Fibroblast of the aortic adventitia (primary cell): ENCODE results near the gene PNLIPRP3. TPM values are rescaled to one million over a fixed set of nuclear protein-coding genes. Genes with fewer than 3 reads are reported as not detected.
A peak's percentile ranks its signal among the peaks of the same experiment; 100 is the strongest.
"Not testable (repeated sequence)": the region's sequence is repeated elsewhere in the genome, so short reads cannot be mapped to it uniquely, and the experiment has no call there.

Experiments used
- DNase-seq: peaks from one replicate; pipeline ENCODE4 v3.0.0-alpha.2; 2010; ENCODE audit warnings: low read depth
- H3K4me3 ChIP-seq: 2 replicates; pipeline ENCODE4 v1.5.1; 2011; ENCODE audit warnings: low read depth, mild to moderate bottlenecking, control low read depth, low read length, moderate library complexity
- total RNA-seq: library from RNA; depleted of rRNA; stranded (reverse); fragments of >200 nt; gene quantifications from 2 replicates; pipeline ENCODE4 v1.2.3, GENCODE V29; 2012; ENCODE audit warnings: low replicate concordance
- TF ChIP-seq, protein P1 (sequence below): IDR thresholded peaks from 2 replicates; pipeline ENCODE4 v1.5.1; 2011; ENCODE audit warnings: mild to moderate bottlenecking, low read length, control low read depth, inconsistent platforms; ENCODE audit not compliant: insufficient read depth

Gene PNLIPRP3
- total RNA-seq: not detected in 2 replicates

GRCh38 chr10:116427671-116428070, at the start of gene PNLIPRP3:
Gene PNLIPRP3 (plus strand): TSS chr10:116427847. CDS start chr10:116428013, 166 bp downstream.
- no peak for DNase-seq
- TF ChIP-seq, protein P1, sequence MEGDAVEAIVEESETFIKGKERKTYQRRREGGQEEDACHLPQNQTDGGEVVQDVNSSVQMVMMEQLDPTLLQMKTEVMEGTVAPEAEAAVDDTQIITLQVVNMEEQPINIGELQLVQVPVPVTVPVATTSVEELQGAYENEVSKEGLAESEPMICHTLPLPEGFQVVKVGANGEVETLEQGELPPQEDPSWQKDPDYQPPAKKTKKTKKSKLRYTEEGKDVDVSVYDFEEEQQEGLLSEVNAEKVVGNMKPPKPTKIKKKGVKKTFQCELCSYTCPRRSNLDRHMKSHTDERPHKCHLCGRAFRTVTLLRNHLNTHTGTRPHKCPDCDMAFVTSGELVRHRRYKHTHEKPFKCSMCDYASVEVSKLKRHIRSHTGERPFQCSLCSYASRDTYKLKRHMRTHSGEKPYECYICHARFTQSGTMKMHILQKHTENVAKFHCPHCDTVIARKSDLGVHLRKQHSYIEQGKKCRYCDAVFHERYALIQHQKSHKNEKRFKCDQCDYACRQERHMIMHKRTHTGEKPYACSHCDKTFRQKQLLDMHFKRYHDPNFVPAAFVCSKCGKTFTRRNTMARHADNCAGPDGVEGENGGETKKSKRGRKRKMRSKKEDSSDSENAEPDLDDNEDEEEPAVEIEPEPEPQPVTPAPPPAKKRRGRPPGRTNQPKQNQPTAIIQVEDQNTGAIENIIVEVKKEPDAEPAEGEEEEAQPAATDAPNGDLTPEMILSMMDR: no peak
- H3K4me3 ChIP-seq: no peak within 1 kb of the TSS

DNA sequence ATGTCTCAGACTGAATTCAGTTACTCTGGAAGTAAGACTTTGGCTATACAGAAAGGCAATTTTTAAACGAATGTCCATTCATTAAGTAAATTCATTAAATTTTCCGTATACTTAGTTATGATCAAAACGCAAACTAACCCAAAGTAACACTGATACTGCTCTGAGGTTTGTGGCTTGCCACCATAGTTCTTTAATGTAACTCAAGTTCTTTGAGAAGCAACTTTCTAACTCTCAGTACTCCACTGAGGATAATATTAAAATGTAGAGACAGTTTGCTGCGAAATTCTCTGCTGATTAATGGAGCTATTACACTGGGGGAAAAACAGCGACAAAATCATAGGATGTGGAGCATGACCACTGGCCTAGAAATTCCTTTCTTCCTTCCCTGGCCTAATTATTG, 45.4 kb upstream of the PNLIPRP3 start:
- TF ChIP-seq, protein P1: no peak
- H3K4me3 ChIP-seq: no peak overlapping the region
- no peak for DNase-seq

DNA sequence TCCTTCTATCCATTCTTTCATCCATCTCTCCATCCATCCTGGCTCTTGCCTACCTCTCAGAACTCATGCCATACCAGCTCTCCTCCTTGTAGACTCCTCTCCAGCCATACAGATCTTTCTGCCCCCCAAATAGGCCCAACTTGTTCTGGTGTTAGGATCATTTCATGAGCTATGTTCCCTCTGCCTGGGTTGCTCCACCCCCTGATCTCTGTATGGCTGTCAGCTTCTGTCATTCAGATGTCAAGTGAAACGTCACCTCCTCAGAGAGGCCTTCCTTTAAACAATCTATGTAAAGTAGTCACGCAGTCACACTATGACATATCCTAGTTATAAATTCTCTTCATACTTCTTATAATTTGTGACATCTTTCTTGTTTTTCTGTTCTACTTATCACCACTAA, 42.3 kb upstream of the PNLIPRP3 start:
- H3K4me3 ChIP-seq: no peak overlapping the region
- no peak for DNase-seq
- TF ChIP-seq, protein P1: no peak

DNA sequence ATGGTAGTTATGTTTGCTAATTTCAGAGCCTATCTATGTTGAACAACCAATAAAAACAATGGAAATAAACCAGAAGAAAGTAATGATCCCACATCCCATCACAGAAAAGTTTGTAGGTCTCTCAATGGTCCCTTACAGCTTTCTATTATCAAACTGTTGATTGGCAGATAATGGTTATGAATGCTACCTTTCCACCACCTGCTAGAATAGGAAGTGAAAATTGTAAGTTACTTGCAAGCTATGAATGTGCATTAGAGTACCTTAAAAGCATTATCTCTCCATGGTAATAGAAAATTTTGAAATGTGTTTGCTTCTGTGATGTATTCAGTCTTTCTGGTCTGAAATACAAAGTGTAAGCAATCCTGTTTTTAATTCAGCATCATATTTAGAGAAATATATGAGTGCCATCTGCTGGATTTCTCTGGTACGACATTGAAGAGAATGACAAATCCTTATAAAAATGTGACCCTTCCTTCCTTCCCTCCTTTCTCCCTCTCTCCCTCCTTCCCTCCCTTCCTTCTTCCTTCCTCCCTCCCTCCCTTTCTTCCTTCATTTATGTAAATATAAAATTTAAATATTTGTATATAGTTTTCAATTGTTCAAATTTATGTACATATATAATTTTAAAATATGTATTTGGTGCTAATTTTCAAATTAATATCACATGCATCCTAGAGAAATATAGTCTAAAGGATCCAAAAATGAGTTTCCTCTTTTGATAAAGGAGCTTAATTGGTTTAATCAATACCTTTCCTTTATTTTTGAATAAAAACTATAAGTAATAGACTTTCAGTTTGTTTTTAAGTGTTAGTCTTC, 41.4 kb upstream of the PNLIPRP3 start:
- no peak overlapping the region for H3K4me3 ChIP-seq
- DNase-seq: peak; percentile 58
- TF ChIP-seq, protein P1: peak; percentile 56

DNA sequence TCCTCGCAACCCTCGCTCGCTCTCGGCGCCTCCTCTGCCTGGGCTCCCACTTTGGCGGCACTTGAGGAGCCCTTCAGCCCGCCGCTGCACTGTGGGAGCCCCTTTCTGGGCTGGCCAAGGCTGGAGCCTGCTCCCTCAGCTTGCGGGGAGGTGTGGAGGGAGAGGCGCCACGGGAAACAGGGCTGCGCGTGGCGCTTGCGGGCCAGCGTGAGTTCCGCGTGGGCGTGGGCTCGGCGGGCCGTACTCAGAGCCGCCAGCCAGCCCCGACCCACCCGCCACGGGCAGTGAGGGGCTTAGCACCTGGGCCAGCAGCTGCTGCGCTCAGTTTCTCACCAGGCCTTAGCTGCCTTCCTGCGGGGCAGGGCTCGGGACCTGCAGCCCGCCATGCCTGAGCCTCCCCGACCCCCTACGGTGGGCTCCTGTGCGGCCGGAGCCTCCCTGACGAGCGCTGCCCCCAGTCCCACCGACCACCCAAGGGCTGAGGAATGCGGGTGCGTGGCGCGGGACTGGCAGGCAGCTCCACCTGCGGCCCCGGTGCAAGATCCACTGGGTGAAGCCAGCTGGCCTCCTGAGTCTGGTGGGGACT, 34.3 kb upstream of the PNLIPRP3 start:
- DNase-seq, H3K4me3 ChIP-seq: not testable (repeated sequence)

GRCh38 chr10:116395223-116395985, 32.2 kb upstream of the PNLIPRP3 start:
- H3K4me3 ChIP-seq: no peak overlapping the region
- DNase-seq: no peak
- TF ChIP-seq, protein P1: no peak

DNA sequence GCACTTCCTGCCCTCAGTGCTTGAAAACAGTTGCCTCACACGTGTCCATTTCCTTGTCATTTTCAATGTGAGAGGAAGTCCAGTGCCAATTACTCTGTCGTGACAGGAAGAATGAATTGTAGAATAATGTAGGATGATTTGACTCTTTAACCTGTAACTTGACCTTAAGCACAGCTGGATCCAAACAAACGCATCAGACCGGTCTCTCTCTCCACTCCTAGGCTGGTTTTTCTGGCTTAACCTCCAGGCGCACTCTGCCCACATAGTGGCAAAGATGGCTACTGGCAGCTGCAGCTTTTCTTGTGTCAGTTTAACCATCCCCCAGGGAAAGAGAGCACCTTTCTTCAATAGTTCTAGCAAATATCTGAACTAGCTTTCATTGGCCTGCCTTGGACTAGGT, 29.4 kb upstream of the PNLIPRP3 start:
- DNase-seq: no peak
- TF ChIP-seq, protein P1: no peak
- no peak overlapping the region for H3K4me3 ChIP-seq
